GM18951 (cell line): ENCODE results near the gene OAT.
"Not testable (repeated sequence)": the region's sequence is repeated elsewhere in the genome, so short reads cannot be mapped to it uniquely, and the experiment has no call there.

ENCODE experiments used
- POLR2A ChIP-seq: IDR thresholded peaks from 4 replicates; pipeline ENCODE4 v1.6.1; 2011; ENCODE audit warnings: mild to moderate bottlenecking; ENCODE audit not compliant: insufficient read length, insufficient read depth; ENCODE audit errors: extremely low read depth
- in situ Hi-C: fragments of 300-500 bp; cut with MboI; formaldehyde crosslinking; loops from one replicate; pipeline ENCODE4 v1.12.0; 2022; ENCODE audit warnings: low sequenced_read_pairs, mixed read lengths, inconsistent platforms; ENCODE audit not compliant: unreplicated experiment

The OAT gene

DNA sequence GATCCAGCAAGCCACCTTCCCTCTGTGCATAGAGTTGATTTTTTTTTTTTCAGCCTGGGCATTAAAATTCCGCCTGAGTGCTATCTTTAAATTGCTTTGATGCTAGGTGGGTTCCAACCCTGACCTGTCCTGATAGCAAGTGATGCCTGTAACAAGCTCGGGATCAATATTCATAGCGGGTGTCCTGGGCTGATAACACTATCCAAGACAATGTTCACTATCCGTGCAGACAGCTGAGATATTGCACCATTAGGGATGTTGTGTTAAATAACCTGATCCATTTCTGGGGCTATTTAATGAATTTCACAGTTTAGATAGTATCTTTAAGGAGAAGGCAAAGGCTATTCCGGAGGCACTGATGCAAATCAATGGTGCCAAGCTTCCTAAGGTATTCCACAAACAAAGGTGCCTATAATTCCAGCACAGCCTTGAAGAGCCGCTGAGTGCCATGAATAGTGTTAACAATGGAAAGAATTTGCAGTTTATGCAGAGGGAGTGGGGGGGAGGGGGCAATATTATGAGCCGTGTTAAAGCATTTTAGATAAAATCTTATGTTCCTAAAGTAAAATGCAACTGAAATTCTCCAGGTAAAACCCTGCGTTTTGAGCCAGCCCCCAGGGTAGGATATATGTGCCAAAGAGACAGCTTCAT, 35.4 kb upstream of the OAT start:
- TF ChIP-seq POLR2A, result no peak
- in situ Hi-C loops, result no loop called here

DNA sequence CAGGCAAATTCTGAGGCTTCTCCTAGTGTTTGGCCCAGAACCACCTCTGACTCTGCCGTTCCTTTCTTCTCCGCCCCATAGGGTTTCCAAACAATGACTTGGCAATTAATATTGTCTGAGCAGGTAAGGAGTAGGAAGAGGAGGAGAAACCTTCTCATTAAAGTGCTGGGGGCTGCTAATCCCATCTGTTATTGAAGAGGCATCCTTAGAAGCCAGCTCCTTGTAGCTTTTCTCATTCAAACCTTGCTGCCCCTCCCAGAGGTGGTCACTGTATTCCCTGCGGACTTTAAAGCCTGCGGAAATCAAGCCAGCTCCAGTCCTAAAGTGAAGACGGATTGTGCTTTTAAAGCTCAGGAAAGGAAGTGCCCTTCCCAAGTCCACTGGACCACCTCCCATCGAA, 32.6 kb upstream of the OAT start:
- no peak for TF ChIP-seq POLR2A
- in situ Hi-C loops, result no loop called here

DNA sequence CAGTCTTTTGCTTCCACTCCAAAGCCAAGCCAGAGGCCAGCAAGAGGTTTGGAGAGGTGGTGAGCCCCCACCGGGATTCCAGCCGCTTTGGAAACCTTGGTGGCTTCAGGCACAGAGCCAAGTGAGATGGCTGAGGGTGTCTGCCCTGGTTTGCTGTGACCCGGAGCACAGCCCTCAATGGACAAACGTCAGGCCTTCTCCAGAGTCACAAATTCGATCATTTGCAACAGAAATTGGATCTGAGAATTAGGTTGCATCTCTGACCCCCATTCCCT, 32.0 kb upstream of the OAT start:
- in situ Hi-C loops, result no loop called here
- no peak for TF ChIP-seq POLR2A

DNA sequence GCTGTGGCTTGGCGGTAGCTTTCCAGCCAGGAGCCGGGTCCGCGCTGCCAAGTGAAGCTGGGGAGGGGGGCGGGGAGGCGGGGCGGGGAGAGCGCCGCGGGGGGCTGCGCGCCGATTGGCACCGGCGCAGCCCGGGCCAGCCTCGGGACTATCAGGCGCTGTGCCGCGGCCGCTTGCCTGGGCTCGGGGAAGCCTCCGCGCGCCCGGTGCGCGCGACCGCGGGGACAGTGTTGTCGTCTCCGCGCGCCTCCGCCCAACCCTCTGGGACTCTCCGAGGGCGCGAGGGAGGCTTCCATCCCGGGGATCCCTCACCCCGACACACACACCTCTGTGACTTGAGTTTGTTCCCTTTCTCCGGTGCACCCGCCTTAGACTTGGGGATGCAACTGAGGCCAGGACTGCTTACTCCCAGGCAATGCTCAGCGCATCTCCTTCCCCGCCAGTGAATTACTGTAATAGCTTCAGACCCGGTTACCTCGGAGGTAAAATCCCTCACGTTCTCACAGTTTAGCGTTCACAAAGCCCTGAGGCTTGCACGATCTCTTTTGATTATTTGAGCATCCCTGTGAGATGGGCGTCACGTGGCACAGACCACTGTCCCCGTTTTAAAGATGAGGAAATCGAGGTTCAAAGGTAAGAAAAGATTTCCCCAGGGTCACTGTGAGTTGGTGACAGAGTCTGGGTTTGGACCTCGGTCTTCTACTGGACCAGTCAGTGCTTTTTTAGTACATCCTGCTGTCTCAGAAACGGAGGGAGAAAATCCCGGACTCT, 31.5 kb upstream of the OAT start, which contains the start of gene NKX1-2:
Gene NKX1-2, minus strand, starts transcription at position 24 of the 771 bp plus-strand sequence. CDS start 92 bp downstream, outside the sequence.
- TF ChIP-seq POLR2A, result no peak
- in situ Hi-C loops, result no loop called here

DNA sequence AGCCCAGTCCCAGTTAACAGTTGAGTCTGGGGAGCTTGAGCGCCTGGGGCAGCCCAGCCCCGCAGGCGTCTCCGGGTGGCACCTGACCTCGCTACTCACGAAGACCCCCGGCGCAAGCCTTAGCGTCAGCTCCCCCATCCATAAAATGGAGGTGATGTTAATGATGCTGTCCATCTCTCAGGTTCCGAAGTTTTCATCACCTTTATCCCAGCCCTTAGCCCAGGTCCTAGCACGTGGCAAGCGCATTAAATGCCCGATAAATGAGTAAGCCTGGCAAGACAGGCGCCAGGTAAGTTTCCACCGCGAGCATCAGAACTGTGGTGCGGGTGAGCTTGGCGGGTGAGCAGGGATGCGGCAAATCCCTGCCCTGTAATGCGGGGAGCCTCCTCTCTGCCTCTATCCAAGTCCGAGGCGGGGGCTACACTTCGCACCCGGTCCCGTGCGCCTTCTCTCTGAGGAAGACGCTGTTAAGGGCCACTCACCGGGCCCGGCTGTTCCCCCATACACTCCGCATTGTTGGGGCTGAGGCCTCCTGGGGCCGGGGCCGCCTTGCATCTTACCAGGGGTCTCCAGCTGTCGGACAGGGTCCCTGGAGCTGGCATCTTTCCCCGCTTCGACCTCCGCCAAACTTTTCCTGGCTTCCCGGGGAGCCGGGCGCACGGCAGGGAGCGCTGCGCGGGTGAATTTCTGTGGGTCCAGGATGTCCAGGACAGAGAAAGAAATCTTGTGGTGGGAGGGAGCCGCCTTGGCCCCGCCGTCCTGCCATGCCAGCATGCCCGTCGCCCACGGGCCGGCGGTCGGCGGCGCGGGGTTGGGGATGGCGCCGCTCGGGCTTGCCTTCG, 30.7 kb upstream of the OAT start:
- TF ChIP-seq POLR2A, result no peak
- in situ Hi-C loops, result no loop called here

DNA sequence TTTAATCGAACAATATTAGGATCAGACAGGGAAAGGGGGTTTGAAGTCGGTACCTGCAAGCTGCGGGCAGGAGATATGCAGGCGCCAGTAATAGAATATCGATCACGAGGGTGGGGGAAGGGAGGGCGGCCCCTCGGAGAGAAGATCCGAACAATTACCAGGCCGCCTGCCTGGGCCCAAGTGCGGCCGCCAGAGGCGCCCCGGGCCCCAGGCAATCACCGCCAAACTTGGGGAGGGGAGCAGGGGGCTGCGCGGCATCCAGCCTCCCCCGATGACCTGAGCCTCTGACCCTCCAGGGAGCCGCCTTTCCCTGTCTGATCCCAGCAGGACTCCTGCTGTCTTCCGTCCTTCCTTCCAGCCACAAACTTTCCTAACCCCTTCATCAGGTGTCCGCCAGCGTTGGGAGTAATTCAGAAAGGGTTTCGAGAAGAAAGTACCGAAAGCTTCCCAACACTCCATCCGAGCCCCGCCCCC, 30.0 kb upstream of the OAT start:
- in situ Hi-C loops, result no loop called here
- no peak for TF ChIP-seq POLR2A

DNA sequence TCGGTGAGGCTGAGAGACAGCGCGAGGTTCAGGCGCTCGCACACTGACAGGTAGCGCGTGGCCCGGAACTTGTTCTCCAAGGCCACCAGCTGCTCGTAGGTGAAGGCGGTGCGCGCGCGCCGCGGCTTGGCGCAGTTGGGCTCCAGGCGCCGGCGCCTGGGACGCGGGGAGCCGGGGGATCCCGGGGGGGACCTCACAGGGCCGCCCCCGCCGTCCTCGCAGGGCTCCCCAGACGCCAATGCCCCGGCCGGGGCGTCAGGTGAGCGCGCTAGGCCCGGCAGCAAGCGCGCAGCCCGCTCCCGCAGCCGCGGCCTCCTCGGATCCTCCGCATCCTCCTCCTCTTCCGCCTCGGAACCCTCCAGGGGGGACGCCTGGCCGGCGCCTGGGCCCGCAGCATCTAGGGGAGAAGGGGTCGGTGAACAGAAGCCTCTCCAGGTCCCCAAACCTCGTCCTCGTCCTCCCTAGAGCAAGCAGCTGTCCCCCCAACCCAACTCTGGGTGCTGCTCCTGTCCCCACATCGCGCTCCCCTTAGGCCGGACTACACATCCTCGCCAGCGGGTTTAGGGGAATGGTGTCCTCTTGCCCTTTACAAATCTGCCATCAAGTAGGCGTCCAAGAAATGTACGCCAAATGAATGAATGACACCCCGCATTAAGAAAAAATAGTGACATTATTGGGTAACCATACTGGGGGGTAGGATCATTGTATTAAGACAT, 29.2 kb upstream of the OAT start:
- TF ChIP-seq POLR2A, result no peak
- in situ Hi-C loops, result no loop called here

DNA sequence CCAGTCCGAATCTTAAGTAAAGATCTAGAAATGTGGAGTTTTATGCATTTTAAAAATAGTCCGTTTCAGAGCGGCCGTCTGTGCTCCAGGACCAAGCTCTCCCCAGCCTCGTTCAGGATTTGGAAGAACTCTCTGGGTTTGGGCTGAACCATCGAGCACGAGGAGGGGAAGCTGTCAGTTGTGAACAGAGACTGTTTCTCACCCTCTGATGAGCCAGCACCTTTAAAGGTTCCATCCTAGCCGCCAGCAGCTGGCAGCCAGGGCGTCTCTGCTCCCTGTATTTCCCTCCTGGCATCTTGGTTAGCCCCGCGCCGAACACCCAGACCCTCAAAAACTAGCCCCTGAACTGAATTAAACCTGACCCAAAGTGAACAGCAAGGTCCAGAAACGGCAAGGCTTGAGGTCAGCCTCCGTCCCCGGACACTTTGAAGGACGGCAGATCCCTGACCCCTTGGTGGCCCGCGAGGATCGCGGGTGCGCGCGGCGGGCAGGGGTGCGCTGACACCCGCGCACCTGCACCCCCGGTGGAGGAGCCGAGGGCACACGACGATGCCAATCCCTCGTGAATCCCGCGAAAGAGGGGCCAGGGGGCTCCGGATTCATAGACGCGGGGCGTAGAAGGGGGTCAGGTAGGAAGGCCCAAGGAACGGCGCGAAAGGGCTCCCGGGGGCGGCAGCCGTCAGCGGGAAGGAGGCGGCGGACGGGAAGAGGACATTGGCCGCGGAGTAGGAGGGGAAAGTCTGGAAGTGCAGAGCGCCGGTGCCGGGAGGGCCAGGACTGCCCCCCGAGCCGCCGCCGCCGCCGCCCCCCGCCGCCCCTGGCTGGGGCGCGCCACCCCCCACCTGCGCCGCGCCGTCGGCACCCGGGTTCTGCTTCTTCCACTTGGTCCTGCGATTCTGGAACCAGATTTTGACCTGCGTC, 28.4 kb upstream of the OAT start:
- no peak for TF ChIP-seq POLR2A
- in situ Hi-C loops, result no loop called here

DNA sequence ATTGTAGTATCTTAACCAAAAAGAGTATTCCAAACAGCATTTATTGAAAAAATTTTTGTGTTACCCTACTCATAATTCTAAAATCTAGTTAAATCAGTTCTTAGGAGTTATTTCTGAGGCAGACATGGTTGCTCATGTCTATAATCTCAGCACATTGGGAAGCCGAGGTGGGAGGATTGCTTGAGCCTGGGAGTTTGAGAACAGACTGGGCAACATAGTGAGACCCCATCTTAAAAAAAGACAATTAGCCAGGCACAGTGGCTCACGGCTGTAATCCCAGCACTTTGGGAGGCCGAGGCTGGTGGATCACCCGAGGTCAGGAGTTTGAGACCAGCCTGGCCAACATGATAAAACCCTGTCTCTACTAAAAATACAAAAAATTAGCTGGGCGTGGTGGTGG, 23.0 kb upstream of the OAT start:
- in situ Hi-C loops, result not testable (repeated sequence)

DNA sequence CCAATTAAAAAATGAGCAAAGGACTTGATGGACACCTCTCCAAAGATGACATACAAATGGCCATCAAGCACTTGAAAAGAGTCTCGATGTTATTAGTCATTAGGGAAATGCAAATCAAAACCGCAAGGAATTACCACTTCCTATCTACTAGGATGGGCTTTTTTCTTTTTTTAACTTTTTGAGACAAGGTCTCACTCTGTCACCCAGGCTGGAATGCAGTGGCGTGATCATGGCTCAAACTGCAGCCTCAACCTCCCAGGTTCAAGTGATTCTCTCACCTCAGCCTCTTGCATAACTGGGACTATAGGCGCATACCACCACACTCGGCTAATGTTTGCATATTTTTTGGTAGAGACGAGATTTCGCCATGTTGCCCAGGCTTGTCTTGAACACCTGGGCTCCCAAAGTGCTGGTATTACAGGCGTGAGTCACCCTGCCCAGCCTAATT, 17.5 kb upstream of the OAT start:
- in situ Hi-C loops, result no loop called here
- TF ChIP-seq POLR2A, result no peak

DNA sequence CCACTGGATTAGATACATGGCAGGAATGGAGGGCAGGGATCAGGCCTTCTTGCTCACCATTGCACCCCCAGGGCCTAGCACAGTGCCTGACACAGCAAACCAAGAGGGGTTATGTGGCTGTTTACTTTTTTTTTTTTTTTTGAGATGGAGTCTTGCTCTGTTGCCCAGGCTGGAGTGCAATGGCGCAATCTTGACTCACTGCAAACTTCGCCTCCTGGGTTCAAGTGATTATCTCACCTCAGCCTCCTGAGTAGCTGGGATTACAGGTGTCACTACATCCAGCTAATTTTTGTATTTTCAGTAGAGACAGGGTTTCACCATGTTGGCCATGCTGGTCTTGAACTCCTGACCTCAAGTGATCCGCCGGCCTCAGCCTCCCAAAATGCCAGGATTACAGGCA, 17.0 kb upstream of the OAT start:
- in situ Hi-C loops, result not testable (repeated sequence)

DNA sequence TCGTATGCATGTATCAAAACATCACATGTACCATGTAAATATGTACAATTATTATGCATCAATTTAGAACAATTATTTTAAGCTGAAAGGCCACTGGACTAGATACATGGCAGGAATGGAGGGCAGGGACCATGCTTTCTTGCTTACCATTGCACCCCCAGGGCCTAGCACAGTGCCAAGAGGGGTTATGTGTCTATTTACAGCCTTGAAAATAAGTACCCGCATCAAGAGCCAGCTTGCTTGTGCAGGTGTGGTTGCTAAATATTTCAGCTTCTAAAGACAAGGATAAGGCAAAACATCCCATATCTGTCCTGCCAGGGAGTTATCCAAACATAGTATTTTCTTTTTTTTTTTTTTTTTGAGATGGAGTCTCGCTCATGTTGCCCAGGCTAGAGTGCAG, 14.7 kb upstream of the OAT start:
- in situ Hi-C loops, result no loop called here
- TF ChIP-seq POLR2A, result no peak
